ENCODE results near the gene SLC25A27.

The SLC25A27 gene

DNA sequence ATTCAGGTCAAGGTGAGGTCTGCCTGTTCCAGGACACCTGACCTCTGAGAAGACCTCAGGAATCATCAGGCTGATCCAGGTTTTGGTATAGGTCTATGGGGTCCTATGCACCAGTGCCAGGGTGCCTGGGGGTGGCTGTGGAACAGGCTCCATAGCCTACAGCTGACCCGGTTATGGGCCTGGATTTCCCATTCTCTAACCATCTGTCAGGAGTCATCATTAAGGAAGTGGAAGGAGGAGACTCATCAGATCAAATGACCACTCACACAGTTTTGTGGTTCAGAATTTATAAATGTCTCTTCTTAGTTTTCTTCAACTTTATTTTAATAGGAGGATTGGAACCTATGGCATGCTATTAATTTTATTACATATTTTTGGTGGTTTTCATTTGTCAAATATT lies 67.6 kb downstream of the SLC25A27 start:
- no peak for DNase-seq
